Measurements from ENCODE around the gene AICDA.

The AICDA gene

DNA sequence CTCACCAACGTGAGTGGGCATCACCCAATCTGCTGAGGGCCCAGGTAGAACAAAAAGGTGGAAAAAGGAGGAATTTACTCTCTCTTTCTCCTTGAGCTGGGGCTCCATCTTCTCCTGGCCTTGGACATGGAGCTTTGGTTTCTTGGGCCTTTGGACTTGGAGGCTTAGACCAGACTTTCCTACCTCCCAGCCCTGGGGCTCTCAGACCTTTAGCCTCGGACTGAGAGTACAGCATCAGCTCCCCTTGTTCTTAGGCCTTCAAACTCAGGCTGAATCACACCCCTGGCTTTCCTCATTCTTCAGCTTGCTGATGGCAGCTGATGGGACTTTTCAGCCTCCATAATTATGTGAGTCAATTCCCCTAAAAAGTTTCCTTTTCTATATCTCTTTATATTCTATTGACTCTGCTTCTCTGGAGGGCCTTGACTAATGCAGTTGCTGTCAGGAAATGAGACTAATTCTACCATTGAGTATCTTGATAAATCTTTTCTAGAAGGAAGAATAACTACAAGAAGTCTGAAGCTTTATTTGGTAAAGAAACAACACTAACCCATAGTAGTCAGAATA, 56.0 kb downstream of the AICDA start:
- no peak for DNase-seq (ENCODE audit: low spot score)

DNA sequence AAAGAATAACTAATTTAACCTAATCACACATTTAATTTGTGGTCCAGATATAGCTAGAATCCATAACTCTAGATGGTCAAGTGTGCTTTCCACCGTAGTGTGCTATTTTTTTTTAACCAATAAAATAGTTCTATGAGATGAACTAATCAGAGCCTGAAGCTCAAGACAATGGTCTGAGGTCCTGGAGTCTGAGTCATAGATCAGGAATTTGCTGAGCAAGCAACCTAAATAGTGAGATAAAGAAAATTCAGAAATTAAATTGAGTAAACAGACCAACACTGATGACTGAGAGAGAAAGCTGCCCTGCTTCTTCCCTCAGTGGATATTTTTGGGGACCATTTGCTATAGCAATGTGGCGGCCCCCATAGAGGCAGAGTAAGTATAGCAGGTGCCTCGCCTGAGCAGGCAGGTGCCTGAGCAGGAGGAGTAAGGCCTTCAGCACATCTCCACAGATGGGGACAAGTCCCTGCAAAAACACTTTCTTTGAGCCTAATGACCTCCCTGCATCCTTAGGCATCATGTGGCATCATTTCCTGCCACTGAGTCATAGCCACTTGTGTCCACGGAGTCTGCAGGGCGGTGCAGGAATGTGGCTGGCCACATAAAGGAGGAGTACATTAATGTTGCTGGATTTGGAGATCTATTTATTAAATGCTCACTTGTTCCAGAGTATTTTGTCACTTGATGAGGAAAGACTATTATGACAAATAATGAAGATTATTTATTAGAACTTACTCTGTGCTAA, 58.0 kb downstream of the AICDA start:
- no peak for DNase-seq (ENCODE audit: low spot score)

DNA sequence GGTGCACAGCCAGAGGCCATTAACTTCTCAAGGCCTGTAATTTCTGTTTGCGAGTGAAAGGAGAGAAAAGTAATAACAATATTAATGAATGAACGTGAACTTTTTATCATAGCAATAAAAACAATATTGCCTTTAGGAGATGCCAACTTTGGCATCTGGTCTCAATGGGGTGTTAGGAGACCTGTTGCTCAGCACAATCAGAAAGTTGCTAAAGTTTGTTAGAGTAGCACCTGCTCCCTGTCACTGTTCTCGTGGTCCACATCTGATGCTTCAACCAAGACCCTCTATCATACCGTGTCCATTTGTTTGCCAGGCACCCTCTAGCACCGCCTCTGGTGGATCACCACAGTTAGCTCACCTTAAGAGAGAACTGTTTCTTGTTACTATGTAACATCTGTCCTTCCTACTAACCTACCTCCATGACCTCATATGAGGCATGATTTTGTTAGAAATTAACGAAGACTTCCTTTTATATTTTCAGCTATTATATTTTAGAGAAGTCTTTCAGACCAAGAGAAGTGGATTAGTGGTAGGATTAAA, 59.5 kb downstream of the AICDA start:
- no peak for DNase-seq (ENCODE audit: low spot score)

Small RNAs within 50 kb of the gene (small RNA-seq; reads per million reads assigned to genes)
- 0 reads per million in 2 experiments for gene RF00019
- 0 reads per million in 2 experiments for gene RF00564

Data from SK-N-DZ (cell line).